Measurements from ENCODE around the gene NCK2. TPM values are rescaled to one million over a fixed set of nuclear protein-coding genes. Genes with fewer than 3 reads are reported as not detected.
A peak's percentile ranks its signal among the peaks of the same experiment; 100 is the strongest.

NCK2 gene
- total and polyA plus RNA-seq, 4 donors, result 19.3 to 54.4 (median 33.9) TPM

DNA sequence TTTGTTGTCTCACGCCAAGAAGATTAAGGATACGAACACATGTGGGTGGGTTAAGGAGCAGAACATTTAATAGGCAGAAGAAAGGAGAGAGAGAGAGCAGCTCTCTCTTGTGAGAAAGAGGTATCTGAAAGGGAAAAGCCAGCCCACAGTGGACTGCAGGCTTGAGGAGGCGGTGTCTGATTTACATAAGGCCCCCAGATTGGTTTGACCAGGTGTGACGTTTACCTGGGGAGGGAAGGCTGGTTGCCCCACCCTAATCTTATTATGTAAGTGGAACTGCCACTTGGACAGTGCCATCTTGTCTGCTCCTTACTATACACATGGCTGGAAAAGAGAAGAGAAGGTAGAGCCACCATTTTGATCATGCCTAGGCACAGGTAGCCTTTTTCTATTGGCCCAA is 189.2 kb downstream of the NCK2 start:
- no peak for DNase-seq
- no peak for ATAC-seq (ENCODE audit: insufficient read depth, low FRiP score)

DNA sequence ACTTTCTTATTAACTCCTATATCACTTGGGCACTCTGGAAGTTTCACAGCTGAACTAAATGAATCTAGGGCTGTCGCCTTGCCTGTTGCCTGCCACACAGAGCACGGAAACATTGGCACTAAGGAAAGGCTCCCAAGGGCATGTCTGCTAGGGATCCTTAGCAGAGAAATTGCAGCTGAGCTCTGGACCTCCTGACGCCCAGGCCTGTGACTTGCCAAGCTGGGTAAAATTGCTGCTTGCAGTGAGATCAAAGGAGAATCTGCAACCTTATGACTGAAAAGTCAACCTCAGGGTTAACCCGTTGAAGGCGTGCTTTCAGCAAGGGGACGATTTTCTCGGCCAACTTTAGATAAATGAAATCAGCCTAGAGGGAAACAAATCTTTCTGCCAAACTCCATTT is 189.8 kb downstream of the NCK2 start:
- ATAC-seq (ENCODE audit: insufficient read depth, low FRiP score) (no peak), DNase-seq (peak; percentile 29 to 50 (median 33))

More for the DNA sequence above, 189.2 kb downstream of the NCK2 start:
- no peak overlapping the region for H3K4me3 ChIP-seq
- no peak overlapping the region for H3K9ac ChIP-seq (ENCODE audit: insufficient read depth in 1 of 2, low read length in 2 of 2)
- H3K27ac ChIP-seq (ENCODE audit: low read depth in 1 of 2, low read length in 1 of 2), result no peak overlapping the region
- H3K9me3 ChIP-seq (ENCODE audit: control insufficient read depth in 4 of 4, insufficient read depth in 3 of 4, low read length in 3 of 4), result peaks cover 0 to 5% (median 1%) of the 10 kb centered on the region in 4 donors
- H3K36me3 ChIP-seq (ENCODE audit: control insufficient read depth in 4 of 4, insufficient read depth in 4 of 4, low read length in 4 of 4), result no peaks in the 10 kb centered on the region
- TF ChIP-seq, protein P1, sequence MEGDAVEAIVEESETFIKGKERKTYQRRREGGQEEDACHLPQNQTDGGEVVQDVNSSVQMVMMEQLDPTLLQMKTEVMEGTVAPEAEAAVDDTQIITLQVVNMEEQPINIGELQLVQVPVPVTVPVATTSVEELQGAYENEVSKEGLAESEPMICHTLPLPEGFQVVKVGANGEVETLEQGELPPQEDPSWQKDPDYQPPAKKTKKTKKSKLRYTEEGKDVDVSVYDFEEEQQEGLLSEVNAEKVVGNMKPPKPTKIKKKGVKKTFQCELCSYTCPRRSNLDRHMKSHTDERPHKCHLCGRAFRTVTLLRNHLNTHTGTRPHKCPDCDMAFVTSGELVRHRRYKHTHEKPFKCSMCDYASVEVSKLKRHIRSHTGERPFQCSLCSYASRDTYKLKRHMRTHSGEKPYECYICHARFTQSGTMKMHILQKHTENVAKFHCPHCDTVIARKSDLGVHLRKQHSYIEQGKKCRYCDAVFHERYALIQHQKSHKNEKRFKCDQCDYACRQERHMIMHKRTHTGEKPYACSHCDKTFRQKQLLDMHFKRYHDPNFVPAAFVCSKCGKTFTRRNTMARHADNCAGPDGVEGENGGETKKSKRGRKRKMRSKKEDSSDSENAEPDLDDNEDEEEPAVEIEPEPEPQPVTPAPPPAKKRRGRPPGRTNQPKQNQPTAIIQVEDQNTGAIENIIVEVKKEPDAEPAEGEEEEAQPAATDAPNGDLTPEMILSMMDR (IDR thresholded peaks at IDR 0.05; ENCODE audit: control extremely low read depth, extremely low read depth), result no peak
- 90 to 98% methylated on average over 4 of the region's 4 CpGs for WGBS, 2 donors
- H3K4me1 ChIP-seq (ENCODE audit: control insufficient read depth in 5 of 5, insufficient read depth in 5 of 5, low read length in 5 of 5), result peaks cover 0 to 23% (median 0%) of the 10 kb centered on the region in 5 donors
- no peaks in the 10 kb centered on the region for H3K27me3 ChIP-seq (ENCODE audit: control insufficient read depth in 3 of 3, insufficient read depth in 3 of 3, low read length in 2 of 3)

DNA sequence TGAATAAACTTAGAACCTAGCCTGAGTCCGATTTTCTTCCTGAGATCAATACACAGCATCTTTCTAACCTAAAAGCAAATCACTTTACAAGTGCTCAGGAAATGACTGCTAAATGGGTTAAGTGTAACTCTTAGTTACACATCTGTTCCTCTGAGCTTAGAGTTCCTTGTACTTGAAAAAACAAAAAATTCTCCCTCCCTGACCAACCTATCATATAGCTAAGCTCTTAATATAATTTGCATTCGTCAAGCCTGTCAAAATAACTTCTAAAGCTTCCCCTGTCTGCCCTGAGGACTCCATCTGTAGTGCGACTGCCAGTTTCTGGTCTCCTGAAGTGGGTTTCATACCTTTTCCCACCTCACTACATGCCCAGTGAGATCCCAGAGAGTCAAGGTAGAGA is 190.4 kb downstream of the NCK2 start:
- peaks cover 0 to 12% (median 0%) of the 10 kb centered on the region in 5 donors for H3K4me1 ChIP-seq (ENCODE audit: control insufficient read depth in 5 of 5, insufficient read depth in 5 of 5, low read length in 5 of 5)
- H3K27ac ChIP-seq (ENCODE audit: low read depth in 1 of 2, low read length in 1 of 2), result no peak overlapping the region
- no peaks in the 10 kb centered on the region for H3K36me3 ChIP-seq (ENCODE audit: control insufficient read depth in 4 of 4, insufficient read depth in 4 of 4, low read length in 4 of 4)
- H3K9ac ChIP-seq (ENCODE audit: insufficient read depth in 1 of 2, low read length in 2 of 2), result no peak overlapping the region
- no peak overlapping the region for H3K4me3 ChIP-seq
- no peak for ATAC-seq (ENCODE audit: insufficient read depth, low FRiP score)
- DNase-seq, result peak in 1 of 3 donors; percentile 13
- peaks cover 0 to 7% (median 3%) of the 10 kb centered on the region in 4 donors for H3K9me3 ChIP-seq (ENCODE audit: control insufficient read depth in 4 of 4, insufficient read depth in 3 of 4, low read length in 3 of 4)
- H3K27me3 ChIP-seq (ENCODE audit: control insufficient read depth in 3 of 3, insufficient read depth in 3 of 3, low read length in 2 of 3), result no peaks in the 10 kb centered on the region
- WGBS, 2 donors, result 64 to 81% methylated on average over 3 of the region's 3 CpGs
- TF ChIP-seq, protein P1 (IDR thresholded peaks at IDR 0.05; ENCODE audit: control extremely low read depth, extremely low read depth), result no peak

More for the DNA sequence above, 189.8 kb downstream of the NCK2 start:
- Histone ChIP-seq H3K36me3 (ENCODE audit: control insufficient read depth in 4 of 4, insufficient read depth in 4 of 4, low read length in 4 of 4) (no peaks in the 10 kb centered on the region), H3K27me3 (ENCODE audit: control insufficient read depth in 3 of 3, insufficient read depth in 3 of 3, low read length in 2 of 3) (no peaks in the 10 kb centered on the region), H3K9ac (ENCODE audit: insufficient read depth in 1 of 2, low read length in 2 of 2) (no peak overlapping the region), H3K27ac (ENCODE audit: low read depth in 1 of 2, low read length in 1 of 2) (no peak overlapping the region), H3K9me3 (ENCODE audit: control insufficient read depth in 4 of 4, insufficient read depth in 3 of 4, low read length in 3 of 4) (peaks cover 0 to 7% (median 2%) of the 10 kb centered on the region in 4 donors), H3K4me1 (ENCODE audit: control insufficient read depth in 5 of 5, insufficient read depth in 5 of 5, low read length in 5 of 5) (peaks cover 0 to 18% (median 0%) of the 10 kb centered on the region in 5 donors), H3K4me3 (no peak overlapping the region)
- WGBS, 2 donors, result 50 to 73% methylated on average over 7 of the region's 7 CpGs
- TF ChIP-seq, protein P1 (IDR thresholded peaks at IDR 0.05; ENCODE audit: control extremely low read depth, extremely low read depth), result no peak

DNA sequence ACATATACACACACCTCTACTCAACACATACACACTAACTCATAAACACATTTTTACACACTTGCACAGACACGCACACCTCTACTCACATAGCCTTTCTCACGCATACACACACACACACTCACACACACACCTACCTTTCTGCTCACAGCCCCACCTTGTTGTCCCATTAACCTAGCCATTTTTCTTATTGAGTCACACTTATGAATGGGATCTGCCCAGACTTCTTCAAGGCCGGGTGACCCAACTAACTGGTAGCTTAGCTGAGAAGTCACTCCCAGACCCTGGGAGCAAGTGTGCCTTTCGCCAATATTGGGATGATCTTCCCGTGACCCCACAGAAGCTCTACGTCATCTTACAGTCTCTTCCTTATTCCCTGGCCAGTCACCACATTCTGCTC is 192.2 kb downstream of the NCK2 start:
- ATAC-seq (ENCODE audit: insufficient read depth, low FRiP score), result no peak

More for the DNA sequence above, 192.2 kb downstream of the NCK2 start:
- 96% methylated on average over 6 of the region's 6 CpGs for WGBS, 2 donors
- no peak for DNase-seq
- Histone ChIP-seq H3K27ac (ENCODE audit: low read depth in 1 of 2, low read length in 1 of 2) (no peak overlapping the region), H3K9ac (ENCODE audit: insufficient read depth in 1 of 2, low read length in 2 of 2) (no peak overlapping the region), H3K4me1 (ENCODE audit: control insufficient read depth in 5 of 5, insufficient read depth in 5 of 5, low read length in 5 of 5) (peaks cover 0 to 12% (median 0%) of the 10 kb centered on the region in 5 donors), H3K36me3 (ENCODE audit: control insufficient read depth in 4 of 4, insufficient read depth in 4 of 4, low read length in 4 of 4) (no peaks in the 10 kb centered on the region), H3K9me3 (ENCODE audit: control insufficient read depth in 4 of 4, insufficient read depth in 3 of 4, low read length in 3 of 4) (peaks cover 0 to 7% (median 3%) of the 10 kb centered on the region in 4 donors), H3K27me3 (ENCODE audit: control insufficient read depth in 3 of 3, insufficient read depth in 3 of 3, low read length in 2 of 3) (no peaks in the 10 kb centered on the region), H3K4me3 (no peak overlapping the region)
- TF ChIP-seq, protein P1 (IDR thresholded peaks at IDR 0.05; ENCODE audit: control extremely low read depth, extremely low read depth), result no peak
